Upper lobe of right lung (tissue), 1 donor: ENCODE measurements around the gene POLR2F. TPM values are rescaled to one million over a fixed set of nuclear protein-coding genes. Genes with fewer than 3 reads are reported as not detected.

ENCODE experiments used
- ATAC-seq: fragments of 200-7000 bp; cut with Tn5 transposase; one replicate; pipeline ENCODE4 v1.9.1; 2020; ENCODE audit warnings: mild to moderate bottlenecking, moderate library complexity
- DNase-seq: peaks from one replicate; pipeline ENCODE4 v3.0.0-alpha.2; 2020
- H3K27ac ChIP-seq: fragments of 200-600 bp; one replicate; pipeline ENCODE4 v1.8.0; 2022
- H3K27me3 ChIP-seq: fragments of 200-600 bp; one replicate; pipeline ENCODE4 v1.8.0; 2022; ENCODE audit warnings: mild to moderate bottlenecking
- H3K36me3 ChIP-seq: fragments of 200-600 bp; one replicate; pipeline ENCODE4 v1.8.0; 2022
- H3K4me1 ChIP-seq: fragments of 200-600 bp; one replicate; pipeline ENCODE4 v1.8.0; 2022
- H3K4me3 ChIP-seq: fragments of 200-600 bp; one replicate; pipeline ENCODE4 v1.8.0; 2022; ENCODE audit warnings: mild to moderate bottlenecking
- H3K9me3 ChIP-seq: fragments of 200-600 bp; one replicate; pipeline ENCODE4 v1.8.0; 2022
- intact Hi-C: fragments of 100-400 bp; cut with DNase I; formaldehyde crosslinking; loops from one replicate; pipeline ENCODE4 v1.11.0; 2022
- total RNA-seq: library from RNA; stranded (reverse); fragmentation: NEBNext Ultra II Directional; extraction: Animal tissue kit (Norgen Biotek cat#: 25700); gene quantifications from one replicate; pipeline ENCODE4 v1.2.1, GENCODE V29; 2021
- TF ChIP-seq, protein P1 (sequence below): fragments of 200-600 bp; IDR thresholded peaks from one replicate; pipeline ENCODE4 v1.8.0; 2022; ENCODE audit warnings: antibody characterized with exemption
- donor health status: DM: no; HTN: yes; CAD: no; lungs with severe emphysema.

The POLR2F gene
- total RNA-seq, 1 donor from 2014 or later, result 49.0 TPM

DNA sequence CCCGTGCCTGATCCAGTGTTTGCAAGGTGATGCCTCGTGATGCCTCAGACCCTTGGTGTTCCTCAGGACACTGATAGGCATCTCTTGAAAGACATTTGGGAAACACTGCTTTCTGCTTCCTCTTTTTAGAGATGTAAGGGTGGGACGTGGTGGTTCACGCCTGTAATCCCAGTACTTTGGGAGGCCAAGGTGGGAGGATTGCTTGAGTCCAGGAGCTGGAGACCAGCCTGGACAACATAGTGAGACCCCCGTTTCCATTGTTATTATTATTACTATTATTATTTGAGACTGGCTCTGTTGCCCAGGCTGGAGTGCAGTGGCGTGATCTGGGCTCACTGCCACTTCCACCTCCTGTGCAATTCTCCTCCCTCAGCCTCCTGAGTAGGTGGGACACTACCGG is 37.4 kb downstream of the POLR2F start:
- intact Hi-C loops, result no loop called here
- no peaks in the 10 kb centered on the region for H3K36me3 ChIP-seq
- H3K27me3 ChIP-seq, result no peaks in the 10 kb centered on the region
- no peak overlapping the region for H3K4me3 ChIP-seq
- no peak overlapping the region for H3K27ac ChIP-seq
- H3K9me3 ChIP-seq, result no peaks in the 10 kb centered on the region
- no peaks in the 10 kb centered on the region for H3K4me1 ChIP-seq
- TF ChIP-seq, protein P1, sequence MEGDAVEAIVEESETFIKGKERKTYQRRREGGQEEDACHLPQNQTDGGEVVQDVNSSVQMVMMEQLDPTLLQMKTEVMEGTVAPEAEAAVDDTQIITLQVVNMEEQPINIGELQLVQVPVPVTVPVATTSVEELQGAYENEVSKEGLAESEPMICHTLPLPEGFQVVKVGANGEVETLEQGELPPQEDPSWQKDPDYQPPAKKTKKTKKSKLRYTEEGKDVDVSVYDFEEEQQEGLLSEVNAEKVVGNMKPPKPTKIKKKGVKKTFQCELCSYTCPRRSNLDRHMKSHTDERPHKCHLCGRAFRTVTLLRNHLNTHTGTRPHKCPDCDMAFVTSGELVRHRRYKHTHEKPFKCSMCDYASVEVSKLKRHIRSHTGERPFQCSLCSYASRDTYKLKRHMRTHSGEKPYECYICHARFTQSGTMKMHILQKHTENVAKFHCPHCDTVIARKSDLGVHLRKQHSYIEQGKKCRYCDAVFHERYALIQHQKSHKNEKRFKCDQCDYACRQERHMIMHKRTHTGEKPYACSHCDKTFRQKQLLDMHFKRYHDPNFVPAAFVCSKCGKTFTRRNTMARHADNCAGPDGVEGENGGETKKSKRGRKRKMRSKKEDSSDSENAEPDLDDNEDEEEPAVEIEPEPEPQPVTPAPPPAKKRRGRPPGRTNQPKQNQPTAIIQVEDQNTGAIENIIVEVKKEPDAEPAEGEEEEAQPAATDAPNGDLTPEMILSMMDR, result no peak
- no peak for ATAC-seq
- DNase-seq, result no peak

DNA sequence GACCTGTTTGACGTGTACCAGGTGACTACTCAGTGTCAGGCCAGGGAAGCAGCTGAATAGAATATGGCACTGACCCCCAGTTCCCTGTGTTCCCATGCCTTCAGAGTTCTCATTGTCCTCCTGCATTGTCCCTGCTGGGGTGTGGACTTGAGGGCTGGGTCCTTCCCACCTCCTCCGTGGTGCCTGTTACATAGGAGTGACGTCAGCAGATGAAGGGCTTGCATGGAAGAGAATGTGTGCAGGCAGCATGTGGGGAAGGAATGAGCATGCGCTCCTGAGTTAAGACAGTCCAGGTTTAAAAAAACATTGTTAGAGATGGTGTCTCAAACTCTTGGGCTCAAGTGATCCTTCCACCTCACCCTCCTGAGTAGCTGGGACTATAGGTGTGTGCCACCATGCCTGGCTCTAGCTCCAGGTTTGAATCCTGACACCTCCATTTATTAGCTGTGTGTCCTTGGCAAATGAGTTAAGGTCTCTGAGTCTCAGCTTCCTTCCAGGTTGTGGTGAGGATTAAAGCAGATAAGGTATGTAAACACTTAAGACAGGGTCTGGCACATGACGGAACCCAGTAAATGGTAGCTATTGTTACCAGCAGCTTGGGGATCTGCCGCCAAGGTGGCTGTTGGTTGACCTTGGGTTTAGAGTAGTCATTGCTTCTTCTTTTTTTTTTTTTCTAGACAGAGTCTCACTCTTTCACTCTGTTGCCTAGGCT is 38.4 kb downstream of the POLR2F start:
- no peaks in the 10 kb centered on the region for H3K4me1 ChIP-seq
- no peak overlapping the region for H3K4me3 ChIP-seq
- no peak overlapping the region for H3K27ac ChIP-seq
- no peak for DNase-seq
- intact Hi-C loops, result no loop called here
- H3K27me3 ChIP-seq, result no peaks in the 10 kb centered on the region
- H3K36me3 ChIP-seq, result no peaks in the 10 kb centered on the region
- ATAC-seq, result no peak
- TF ChIP-seq, protein P1, result no peak
- H3K9me3 ChIP-seq, result no peaks in the 10 kb centered on the region

DNA sequence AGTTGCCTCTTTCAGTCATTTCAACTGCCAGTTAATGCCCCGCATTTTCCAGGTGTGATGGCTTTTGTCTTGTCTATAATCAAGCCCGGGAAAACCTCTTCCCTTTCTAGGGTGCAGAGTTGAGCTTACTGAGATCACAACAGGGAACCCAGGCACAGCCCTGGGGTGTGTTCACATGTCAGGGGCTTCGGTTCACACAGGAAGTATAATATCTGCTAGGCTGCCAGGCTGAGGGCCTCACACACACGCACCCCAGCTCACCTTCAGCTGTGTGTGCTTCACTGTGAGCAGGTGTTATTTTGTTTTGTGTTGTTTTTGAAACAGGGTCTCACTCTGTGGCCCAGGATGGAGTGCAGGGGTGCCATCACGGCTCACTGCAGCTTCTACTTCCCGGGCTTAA is 40.5 kb downstream of the POLR2F start:
- TF ChIP-seq, protein P1, result no peak
- H3K4me3 ChIP-seq, result no peak overlapping the region
- H3K9me3 ChIP-seq, result no peaks in the 10 kb centered on the region
- no peaks in the 10 kb centered on the region for H3K27me3 ChIP-seq
- ATAC-seq (no peak), DNase-seq (no peak)
- no peak overlapping the region for H3K27ac ChIP-seq
- intact Hi-C loops, result no loop called here
- no peaks in the 10 kb centered on the region for H3K36me3 ChIP-seq
- no peaks in the 10 kb centered on the region for H3K4me1 ChIP-seq

DNA sequence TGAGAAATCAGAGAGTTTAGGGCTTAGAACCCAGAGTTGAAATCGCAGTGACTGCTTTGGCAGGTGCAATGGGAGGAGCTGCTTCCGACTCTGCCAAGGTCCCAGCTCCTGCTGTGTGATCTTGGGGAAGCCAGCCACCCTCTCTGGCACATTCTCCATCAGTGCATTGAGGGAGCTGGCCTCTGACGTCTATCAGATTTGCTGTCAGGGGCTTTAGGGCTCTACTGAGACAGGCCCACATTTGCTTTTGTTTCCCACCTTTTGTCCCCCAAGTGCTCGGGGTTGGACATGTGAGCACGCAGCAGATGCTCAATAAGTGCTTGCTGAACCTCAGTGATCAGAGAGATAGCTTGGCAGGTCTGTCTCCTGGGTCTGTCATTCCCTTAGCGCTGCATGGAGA is 41.5 kb downstream of the POLR2F start:
- Histone ChIP-seq H3K27me3 (no peaks in the 10 kb centered on the region), H3K9me3 (no peaks in the 10 kb centered on the region), H3K36me3 (no peaks in the 10 kb centered on the region), H3K4me3 (no peak overlapping the region), H3K27ac (no peak overlapping the region), H3K4me1 (no peaks in the 10 kb centered on the region)
- DNase-seq (no peak), ATAC-seq (no peak)
- TF ChIP-seq, protein P1, result no peak
- intact Hi-C loops, result no loop called here

DNA sequence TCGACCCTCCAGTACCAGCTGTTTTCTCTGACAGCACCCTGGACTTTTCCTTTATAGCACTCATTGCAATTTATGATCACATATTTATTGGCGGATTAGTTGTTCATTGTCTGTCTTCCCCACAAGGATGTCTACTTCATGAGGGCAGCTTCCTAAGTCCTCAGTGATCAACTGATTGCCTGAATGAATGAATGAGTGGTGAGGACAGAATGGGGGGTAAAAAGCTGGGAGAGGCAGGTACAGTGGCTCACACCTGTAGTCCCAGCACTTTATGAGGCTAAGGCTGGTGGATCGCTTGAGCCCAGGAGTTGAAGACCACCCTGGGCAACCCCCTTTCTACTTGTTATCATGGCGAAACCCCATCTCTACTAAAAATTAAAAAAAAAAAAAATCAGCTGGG is 42.0 kb downstream of the POLR2F start:
- Histone ChIP-seq H3K27ac (no peak overlapping the region), H3K4me1 (no peaks in the 10 kb centered on the region), H3K27me3 (no peaks in the 10 kb centered on the region), H3K9me3 (no peaks in the 10 kb centered on the region), H3K36me3 (no peaks in the 10 kb centered on the region), H3K4me3 (no peak overlapping the region)
- intact Hi-C loops, result no loop called here
- DNase-seq (no peak), ATAC-seq (no peak)
- TF ChIP-seq, protein P1, result no peak

DNA sequence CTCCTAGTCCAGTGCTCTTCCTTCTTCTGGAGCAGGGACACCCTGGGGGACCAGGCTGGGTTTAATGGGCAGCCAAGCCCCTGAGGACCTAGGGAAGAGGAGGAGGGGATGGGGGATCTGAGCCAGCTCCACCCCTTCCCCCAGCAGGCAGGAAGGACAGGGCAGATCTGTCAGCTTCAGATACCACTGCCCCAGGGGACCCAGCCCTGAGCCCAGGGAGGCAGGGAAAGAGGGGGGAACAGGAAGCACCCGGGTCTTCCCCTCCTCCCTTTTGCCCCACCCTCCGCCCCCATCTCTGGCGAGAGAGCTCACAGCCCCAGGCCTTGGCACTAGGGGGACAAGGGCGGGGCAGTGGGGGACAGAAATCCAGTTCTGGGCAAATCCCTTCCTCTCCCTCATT is 42.6 kb downstream of the POLR2F start:
- Histone ChIP-seq H3K27ac (no peak overlapping the region), H3K9me3 (no peaks in the 10 kb centered on the region), H3K4me3 (no peak overlapping the region), H3K36me3 (no peaks in the 10 kb centered on the region), H3K27me3 (no peaks in the 10 kb centered on the region), H3K4me1 (no peaks in the 10 kb centered on the region)
- ATAC-seq (no peak), DNase-seq (no peak)
- TF ChIP-seq, protein P1, result no peak
- intact Hi-C loops, result no loop called here
